Body of pancreas (tissue), 4 donors: Measurements from ENCODE around the gene PLA2G4B. TPM values are rescaled to one million over a fixed set of nuclear protein-coding genes. Genes with fewer than 3 reads are reported as not detected.

Experiments used
- ATAC-seq: fragments of 150-250 bp; one replicate; pipeline ENCODE4 v1.9.1; 2016
- DNase-seq, 4 donors: peaks; one replicate each; pipeline ENCODE4 v3.0.0-alpha.2; 2019
- H3K27ac ChIP-seq, 4 donors: fragments of 200-600 bp; sonication (generic); 1 replicate in 3 of 4; 2 replicates in 1 of 4; pipeline versions ENCODE4 v1.5.1 to v1.6.1; 2016 to 2019; ENCODE audit warnings: mild to moderate bottlenecking in 1 of 4, mixed read lengths in 1 of 4, moderate library complexity in 1 of 4
- H3K27me3 ChIP-seq, 2 donors: fragments of 200-600 bp; sonication (generic); one replicate each; pipeline ENCODE4 v1.6.0; 2016; ENCODE audit warnings: mild to moderate bottlenecking in 1 of 2
- H3K36me3 ChIP-seq, 2 donors: fragments of 200-600 bp; sonication (generic); replicated peaks in 1 of 2; 2 replicates each; pipeline ENCODE4 v1.5.1; 2016; ENCODE audit warnings: low read depth in 2 of 2; ENCODE audit not compliant: insufficient read depth in 1 of 2
- H3K4me1 ChIP-seq: fragments of 200-600 bp; sonication (generic); one replicate; pipeline ENCODE4 v1.6.0; 2016
- H3K4me3 ChIP-seq, 2 donors: fragments of 200-600 bp; sonication (generic); 1 replicate in 1 of 2; 2 replicates in 1 of 2; pipeline ENCODE4 v1.5.1; 2016 to 2019
- H3K9me3 ChIP-seq, 3 donors: fragments of 200-600 bp; sonication (generic); 1 replicate in 2 of 3; 2 replicates in 1 of 3; pipeline ENCODE4 v1.5.1; 2016
- POLR2A ChIP-seq, 3 donors: fragments of 450-650 bp; IDR thresholded peaks; one replicate each; pipeline ENCODE4 v1.6.1; 2016; ENCODE audit warnings: antibody characterized with exemption in 3 of 3, mild to moderate bottlenecking in 2 of 3
- WGBS, 2 donors: methylation state at CpG; one replicate each; pipeline ENCODE4 v1.1.5; 2017; 5-methylcytosine and 5-hydroxymethylcytosine counted together
- intact Hi-C: fragments of 100-400 bp; cut with DNase I; formaldehyde crosslinking; loops from one replicate; pipeline ENCODE4 v1.15.1; 2023
- total RNA-seq, 2 donors: library from RNA; depleted of rRNA; stranded (reverse); fragments of >200 nt; gene quantifications; one replicate each; pipeline ENCODE4 v1.1.0, GENCODE V29; 2016
- TF ChIP-seq, protein P1 (sequence below), 7 experiments: fragments of 450-650 bp in 4 of 7; fragments of 200-600 bp in 3 of 7; sonication (generic) in 3 of 7; IDR thresholded peaks; one replicate each; pipeline ENCODE4 v1.5.1; 2016 to 2019; ENCODE audit warnings: antibody characterized with exemption in 7 of 7

PLA2G4B gene
- total RNA-seq, 2 donors from 2014 or later = 17.4 to 18.1 TPM

DNA sequence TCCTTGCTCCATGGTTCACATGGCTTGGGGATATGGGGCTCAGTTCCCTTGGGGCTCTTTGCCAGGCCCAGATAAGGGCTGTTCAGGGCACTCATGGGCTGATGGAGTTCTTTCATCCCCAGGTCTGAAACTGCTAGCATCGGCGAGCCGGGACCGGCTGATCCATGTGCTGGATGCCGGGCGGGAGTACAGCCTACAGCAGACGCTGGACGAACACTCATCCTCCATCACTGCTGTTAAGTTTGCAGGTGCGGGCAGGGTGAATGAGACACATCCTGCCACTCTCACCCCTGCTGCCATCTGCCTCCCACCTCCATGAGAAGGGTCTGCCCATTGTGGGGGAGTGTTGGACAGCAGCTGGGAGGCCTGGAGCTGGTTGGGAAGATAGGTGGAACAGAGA lies 21.9 kb upstream of the PLA2G4B start:
- H3K4me3 ChIP-seq = no peak overlapping the region
- no peaks in the 10 kb centered on the region for H3K27me3 ChIP-seq
- DNase-seq (no peak), ATAC-seq (no peak)
- peaks cover 16% of the 10 kb centered on the region for H3K4me1 ChIP-seq
- WGBS, 2 donors = 96% methylated on average over 9 of the region's 9 CpGs; no CpG with 5 or more reads in 1 of the 2 donors
- peaks cover 0 to 8% of the 10 kb centered on the region in 2 donors for H3K36me3 ChIP-seq
- TF ChIP-seq POLR2A (IDR thresholded peaks at IDR 0.05) = no peak
- TF ChIP-seq, protein P1, sequence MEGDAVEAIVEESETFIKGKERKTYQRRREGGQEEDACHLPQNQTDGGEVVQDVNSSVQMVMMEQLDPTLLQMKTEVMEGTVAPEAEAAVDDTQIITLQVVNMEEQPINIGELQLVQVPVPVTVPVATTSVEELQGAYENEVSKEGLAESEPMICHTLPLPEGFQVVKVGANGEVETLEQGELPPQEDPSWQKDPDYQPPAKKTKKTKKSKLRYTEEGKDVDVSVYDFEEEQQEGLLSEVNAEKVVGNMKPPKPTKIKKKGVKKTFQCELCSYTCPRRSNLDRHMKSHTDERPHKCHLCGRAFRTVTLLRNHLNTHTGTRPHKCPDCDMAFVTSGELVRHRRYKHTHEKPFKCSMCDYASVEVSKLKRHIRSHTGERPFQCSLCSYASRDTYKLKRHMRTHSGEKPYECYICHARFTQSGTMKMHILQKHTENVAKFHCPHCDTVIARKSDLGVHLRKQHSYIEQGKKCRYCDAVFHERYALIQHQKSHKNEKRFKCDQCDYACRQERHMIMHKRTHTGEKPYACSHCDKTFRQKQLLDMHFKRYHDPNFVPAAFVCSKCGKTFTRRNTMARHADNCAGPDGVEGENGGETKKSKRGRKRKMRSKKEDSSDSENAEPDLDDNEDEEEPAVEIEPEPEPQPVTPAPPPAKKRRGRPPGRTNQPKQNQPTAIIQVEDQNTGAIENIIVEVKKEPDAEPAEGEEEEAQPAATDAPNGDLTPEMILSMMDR (IDR thresholded peaks at IDR 0.05) = no peak
- intact Hi-C loops = no loop called here
- H3K27ac ChIP-seq = no peak overlapping the region
- no peaks in the 10 kb centered on the region for H3K9me3 ChIP-seq

DNA sequence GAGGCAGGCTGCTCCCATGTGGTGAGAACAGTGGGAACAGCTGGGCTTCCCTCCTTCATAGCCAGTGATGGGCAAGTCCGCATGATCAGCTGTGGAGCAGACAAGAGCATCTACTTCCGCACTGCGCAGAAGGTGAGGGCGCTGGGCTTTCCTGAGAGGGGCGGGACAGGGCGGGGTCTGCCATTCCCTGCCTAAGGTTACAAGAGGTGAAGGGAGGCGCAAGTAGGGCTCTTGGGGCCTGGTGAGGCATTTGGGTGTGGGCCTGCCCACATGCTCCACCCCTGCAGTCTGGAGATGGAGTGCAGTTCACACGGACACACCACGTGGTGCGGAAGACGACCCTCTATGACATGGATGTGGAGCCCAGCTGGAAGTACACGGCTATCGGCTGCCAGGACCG lies 21.3 kb upstream of the PLA2G4B start:
- Histone ChIP-seq H3K4me1 (peaks cover 17% of the 10 kb centered on the region), H3K9me3 (no peaks in the 10 kb centered on the region), H3K4me3 (no peak overlapping the region), H3K27ac (no peak overlapping the region), H3K36me3 (peaks cover 0 to 8% of the 10 kb centered on the region in 2 donors), H3K27me3 (no peaks in the 10 kb centered on the region)
- intact Hi-C loops = no loop called here
- DNase-seq = no peak
- TF ChIP-seq POLR2A (IDR thresholded peaks at IDR 0.05) = no peak
- TF ChIP-seq, protein P1 (IDR thresholded peaks at IDR 0.05) = no peak
- WGBS, 2 donors = 85 to 96% methylated on average over 13 to 14 of the region's 14 CpGs
- ATAC-seq = no peak

DNA sequence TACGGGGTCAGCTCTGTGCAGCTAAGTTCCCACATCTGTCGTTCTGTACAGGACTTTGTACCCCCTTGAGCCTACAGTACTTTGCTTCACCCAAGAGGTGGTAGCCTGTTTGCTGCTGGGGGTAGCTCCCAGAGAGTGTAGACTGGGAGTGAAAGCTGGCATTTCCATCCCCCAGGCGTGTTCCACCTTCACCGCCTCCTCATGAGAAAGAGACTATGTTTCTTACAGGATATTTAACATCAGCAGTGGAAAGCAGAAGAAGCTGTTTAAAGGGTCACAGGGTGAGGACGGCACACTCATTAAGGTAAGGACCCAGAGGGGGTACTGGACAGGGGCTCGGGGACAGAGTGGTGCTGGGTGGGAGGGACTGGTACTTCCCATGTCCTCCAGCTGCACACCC lies 20.9 kb upstream of the PLA2G4B start:
- H3K4me3 ChIP-seq = no peak overlapping the region
- no peak for TF ChIP-seq POLR2A (IDR thresholded peaks at IDR 0.05)
- no peaks in the 10 kb centered on the region for H3K9me3 ChIP-seq
- DNase-seq = no peak
- intact Hi-C loops = no loop called here
- no peaks in the 10 kb centered on the region for H3K27me3 ChIP-seq
- ATAC-seq = no peak
- H3K36me3 ChIP-seq = peaks cover 0 to 8% of the 10 kb centered on the region in 2 donors
- H3K27ac ChIP-seq = no peak overlapping the region
- peaks cover 17% of the 10 kb centered on the region for H3K4me1 ChIP-seq
- 86 to 97% methylated on average over 6 of the region's 6 CpGs for WGBS, 2 donors

GRCh38 chr15:41819455-41820050 lies 19.1 kb upstream of the PLA2G4B start:
- WGBS, 2 donors = 82 to 100% methylated on average over 7 to 9 of the region's 9 CpGs
- peaks cover 17% of the 10 kb centered on the region for H3K4me1 ChIP-seq
- DNase-seq (no peak), ATAC-seq (no peak)
- no peaks in the 10 kb centered on the region for H3K9me3 ChIP-seq
- peaks cover 0 to 8% of the 10 kb centered on the region in 2 donors for H3K36me3 ChIP-seq
- intact Hi-C loops = no loop called here
- no peak overlapping the region for H3K4me3 ChIP-seq
- no peak overlapping the region for H3K27ac ChIP-seq
- H3K27me3 ChIP-seq = no peaks in the 10 kb centered on the region
- TF ChIP-seq POLR2A (IDR thresholded peaks at IDR 0.05) = no peak
- TF ChIP-seq, protein P1 (IDR thresholded peaks at IDR 0.05) = no peak

DNA sequence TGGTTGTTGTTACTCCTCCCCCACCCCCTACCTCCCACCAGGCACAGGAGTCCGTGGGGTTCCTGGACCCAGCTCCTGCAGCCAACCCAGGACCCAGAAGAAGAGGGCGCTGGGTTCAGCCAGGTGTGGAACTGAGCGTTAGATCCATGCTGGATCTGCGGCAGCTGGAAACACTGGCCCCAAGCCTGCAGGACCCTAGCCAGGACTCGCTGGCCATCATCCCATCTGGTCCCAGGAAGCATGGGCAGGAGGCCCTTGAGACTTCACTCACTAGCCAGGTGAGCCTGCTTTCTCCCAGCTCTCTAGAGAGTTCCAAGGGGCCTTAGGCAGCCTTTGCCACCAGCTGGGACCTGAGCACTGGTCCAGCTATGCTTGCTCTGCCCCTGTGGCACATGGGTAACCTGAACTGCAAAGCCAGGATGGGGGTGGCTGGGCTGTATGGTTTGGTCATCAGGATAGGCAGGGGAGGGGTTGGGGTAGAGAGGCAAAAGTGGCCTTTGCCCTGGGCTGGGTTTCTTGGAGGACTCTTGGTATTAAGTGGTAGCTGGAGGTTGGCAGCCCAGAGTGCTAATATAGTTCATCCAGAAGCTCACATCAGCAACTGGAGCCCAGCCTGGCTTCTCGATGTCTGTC lies 17.7 kb upstream of the PLA2G4B start:
- Histone ChIP-seq H3K27me3 (no peaks in the 10 kb centered on the region), H3K36me3 (peaks cover 0 to 7% of the 10 kb centered on the region in 2 donors), H3K9me3 (no peaks in the 10 kb centered on the region), H3K4me1 (peaks cover 17% of the 10 kb centered on the region), H3K4me3 (no peak overlapping the region), H3K27ac (peak overlapping the region in 3 of 4 donors; percentile 14 to 27 (median 23))
- no peak for TF ChIP-seq POLR2A (IDR thresholded peaks at IDR 0.05)
- TF ChIP-seq, protein P1 (IDR thresholded peaks at IDR 0.05) = no peak
- ATAC-seq = peak; percentile 90
- DNase-seq = peak; percentile 83 to 91 (median 88)
- 38 to 42% methylated on average over 3 to 6 of the region's 6 CpGs for WGBS, 2 donors
- intact Hi-C loops = no loop called here
